ENCODE measurements around the gene ANKRD13A.

GRCh38 chr12:109972821-109973220, 26.4 kb upstream of the ANKRD13A start:
- TF ChIP-seq POLR2AphosphoS5 (IDR thresholded peaks at IDR 0.05) (no peak), POLR2A (IDR thresholded peaks at IDR 0.05) (no peak), CTCF (IDR thresholded peaks at IDR 0.05) (no peak)

Measured in transverse colon (tissue), 4 donors.